Adrenal gland (tissue), 12 donors: Measurements from ENCODE around the gene PKLR. TPM values are rescaled to one million over a fixed set of nuclear protein-coding genes. Genes with fewer than 3 reads are reported as not detected.

Source experiments
- DNase-seq, 7 donors: peaks; one replicate each; pipeline ENCODE4 v3.0.0-alpha.2; 2019 to 2020
- H3K27ac ChIP-seq, 5 donors: fragments of 200-600 bp; sonication (generic) in 4 of 5; 1 replicate in 3 of 5; 2 replicates in 2 of 5; pipeline versions ENCODE4 v1.5.1 to v1.8.0; 2016 to 2020; ENCODE audit warnings: mild to moderate bottlenecking in 1 of 5
- H3K27me3 ChIP-seq: fragments of 200-600 bp; 2 replicates; pipeline ENCODE4 v1.8.0; 2021
- H3K36me3 ChIP-seq, 2 donors: fragments of 200-600 bp; replicated peaks in 1 of 2; 1 replicate in 1 of 2; 2 replicates in 1 of 2; pipeline versions ENCODE4 v1.5.1 to v1.8.0; 2018 to 2022
- H3K4me1 ChIP-seq, 2 donors: fragments of 200-600 bp; replicated peaks in 1 of 2; 1 replicate in 1 of 2; 2 replicates in 1 of 2; pipeline versions ENCODE4 v1.5.1 to v1.8.0; 2018 to 2021
- H3K4me3 ChIP-seq, 4 donors: fragments of 200-600 bp; sonication (generic) in 3 of 4; one replicate each; pipeline ENCODE4 v1.5.1; 2016 to 2018
- H3K9me3 ChIP-seq, 3 donors: fragments of 200-600 bp; sonication (generic) in 1 of 3; replicated peaks in 1 of 3; 1 replicate in 2 of 3; 2 replicates in 1 of 3; pipeline versions ENCODE4 v1.5.1 to v1.8.0; 2016 to 2021
- CTCF ChIP-seq, 6 experiments: fragments of 450-650 bp in 4 of 6; fragments of 200-600 bp in 2 of 6; sonication (generic) in 1 of 6; IDR thresholded peaks; 1 replicate in 5 of 6; 2 replicates in 1 of 6; pipeline versions ENCODE4 v1.5.1 to v1.8.0; 2016 to 2021; ENCODE audit warnings: antibody characterized with exemption in 6 of 6, mild to moderate bottlenecking in 2 of 6, moderate library complexity in 1 of 6
- POLR2A ChIP-seq, 2 donors: fragments of 450-650 bp; IDR thresholded peaks; one replicate each; pipeline ENCODE4 v1.6.1; 2017; ENCODE audit warnings: antibody characterized with exemption in 2 of 2, mild to moderate bottlenecking in 2 of 2, moderate library complexity in 1 of 2
- WGBS, 4 donors: extraction: QIAGEN DNeasy Blood & Tissue Kit in 2 of 4; methylation state at CpG; one replicate each; pipeline versions ENCODE4 v1.1.5 to v1.1.7; 2013 to 2017; 5-methylcytosine and 5-hydroxymethylcytosine counted together
- intact Hi-C, 2 donors: fragments of 100-400 bp; cut with DNase I; formaldehyde crosslinking; loops; one replicate each; pipeline versions ENCODE4 v1.14.1 to v1.15.0; 2022 to 2023
- polyA plus RNA-seq, 3 donors: library from polyadenylated mRNA; stranded (reverse); fragments of 200-250 nt in 2 of 3; fragments of 350-450 nt in 1 of 3; fragmentation: Illumina TruSeq in 1 of 3; extraction: RNeasy Lipid Tissue Mini Kit (QIAGEN cat#74804) in 1 of 3; gene quantifications; one replicate each; pipeline ENCODE4 v1.2.3, GENCODE V29; 2013 to 2014
- total RNA-seq, 9 donors: library from RNA; depleted of rRNA in 4 of 9; stranded (reverse); fragments of >200 nt in 4 of 9; fragments of 120-200 nt in 1 of 9; fragmentation: NEBNext Ultra II Directional in 1 of 9; extraction: Animal tissue kit (Norgen Biotek cat#: 25700) in 1 of 9; gene quantifications; one replicate each; pipeline versions ENCODE4 v1.1.0 to v1.2.4, GENCODE V29; 2013 to 2023
- donor health status: healthy with polysubstance abuse.
- donor health status: Bipolar disorder and iron deficiency.
- donor health status: DM: yes; HTN: yes; CAD: no.
- donor health status: DM: no; HTN: no; CAD: no.
- donor health status: DM: no; HTN: no; CAD: no.
- donor health status: DM: yes; HTN: yes; CAD: no.

Gene PKLR
- total and polyA plus RNA-seq, 12 donors, result 0.10 to 0.34 (median 0.21) TPM; not detected in 8

GRCh38 chr1:155300024-155300423, 1.2 kb downstream of the PKLR start:
- H3K27ac ChIP-seq, result no peak overlapping the region
- peaks cover 12% of the 10 kb centered on the region for H3K27me3 ChIP-seq
- DNase-seq, result no peak
- TF ChIP-seq POLR2A (IDR thresholded peaks at IDR 0.05) (no peak), CTCF (IDR thresholded peaks at IDR 0.05) (no peak)
- no peak overlapping the region for H3K4me3 ChIP-seq
- WGBS, 4 donors, result 87 to 95% (median 90%) methylated on average over 8 of the region's 8 CpGs
- no peaks in the 10 kb centered on the region for H3K36me3 ChIP-seq
- intact Hi-C loops, result no loop called here
- H3K4me1 ChIP-seq, result no peaks in the 10 kb centered on the region
- no peaks in the 10 kb centered on the region for H3K9me3 ChIP-seq

GRCh38 chr1:155297384-155297783, 3.9 kb downstream of the PKLR start:
- no peak for DNase-seq
- intact Hi-C loops, result no loop called here
- Histone ChIP-seq H3K4me3 (no peak overlapping the region), H3K27me3 (peaks cover 20% of the 10 kb centered on the region), H3K9me3 (no peaks in the 10 kb centered on the region), H3K27ac (no peak overlapping the region), H3K4me1 (no peaks in the 10 kb centered on the region), H3K36me3 (no peaks in the 10 kb centered on the region)
- TF ChIP-seq POLR2A (IDR thresholded peaks at IDR 0.05) (no peak), CTCF (IDR thresholded peaks at IDR 0.05) (no peak)
- 70 to 78% (median 76%) methylated on average over 7 of the region's 7 CpGs for WGBS, 4 donors

GRCh38 chr1:155296661-155297060, 4.6 kb downstream of the PKLR start:
- H3K4me3 ChIP-seq, result no peak overlapping the region

GRCh38 chr1:155295942-155296267, 5.3 kb downstream of the PKLR start:
- no peaks in the 10 kb centered on the region for H3K9me3 ChIP-seq
- no peaks in the 10 kb centered on the region for H3K36me3 ChIP-seq
- H3K4me3 ChIP-seq, result no peak overlapping the region
- intact Hi-C loops, result no loop called here
- TF ChIP-seq POLR2A (IDR thresholded peaks at IDR 0.05), result no peak
- TF ChIP-seq CTCF (IDR thresholded peaks at IDR 0.05), result no peak
- H3K4me1 ChIP-seq, result no peaks in the 10 kb centered on the region
- H3K27me3 ChIP-seq, result peaks cover 20% of the 10 kb centered on the region
- H3K27ac ChIP-seq, result no peak overlapping the region
- 84 to 92% (median 90%) methylated on average over 6 to 7 of the region's 7 CpGs for WGBS, 4 donors
- DNase-seq, result no peak

More at GRCh38 chr1:155296661-155297060, 4.6 kb downstream of the PKLR start:
- WGBS, 4 donors, result 65 to 71% (median 71%) methylated on average over 3 of the region's 3 CpGs
- no peaks in the 10 kb centered on the region for H3K36me3 ChIP-seq
- no peaks in the 10 kb centered on the region for H3K9me3 ChIP-seq
- H3K27me3 ChIP-seq, result peaks cover 20% of the 10 kb centered on the region
- TF ChIP-seq CTCF (IDR thresholded peaks at IDR 0.05) (no peak), POLR2A (IDR thresholded peaks at IDR 0.05) (no peak)
- intact Hi-C loops, result no loop called here
- no peak overlapping the region for H3K27ac ChIP-seq
- DNase-seq, result no peak
- no peaks in the 10 kb centered on the region for H3K4me1 ChIP-seq
